Measurements from ENCODE around the gene HAS3.

- TF ChIP-seq POLR2AphosphoS5 (IDR thresholded peaks at IDR 0.05): no peak
- TF ChIP-seq, protein P1, sequence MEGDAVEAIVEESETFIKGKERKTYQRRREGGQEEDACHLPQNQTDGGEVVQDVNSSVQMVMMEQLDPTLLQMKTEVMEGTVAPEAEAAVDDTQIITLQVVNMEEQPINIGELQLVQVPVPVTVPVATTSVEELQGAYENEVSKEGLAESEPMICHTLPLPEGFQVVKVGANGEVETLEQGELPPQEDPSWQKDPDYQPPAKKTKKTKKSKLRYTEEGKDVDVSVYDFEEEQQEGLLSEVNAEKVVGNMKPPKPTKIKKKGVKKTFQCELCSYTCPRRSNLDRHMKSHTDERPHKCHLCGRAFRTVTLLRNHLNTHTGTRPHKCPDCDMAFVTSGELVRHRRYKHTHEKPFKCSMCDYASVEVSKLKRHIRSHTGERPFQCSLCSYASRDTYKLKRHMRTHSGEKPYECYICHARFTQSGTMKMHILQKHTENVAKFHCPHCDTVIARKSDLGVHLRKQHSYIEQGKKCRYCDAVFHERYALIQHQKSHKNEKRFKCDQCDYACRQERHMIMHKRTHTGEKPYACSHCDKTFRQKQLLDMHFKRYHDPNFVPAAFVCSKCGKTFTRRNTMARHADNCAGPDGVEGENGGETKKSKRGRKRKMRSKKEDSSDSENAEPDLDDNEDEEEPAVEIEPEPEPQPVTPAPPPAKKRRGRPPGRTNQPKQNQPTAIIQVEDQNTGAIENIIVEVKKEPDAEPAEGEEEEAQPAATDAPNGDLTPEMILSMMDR (IDR thresholded peaks at IDR 0.05): no peak
Measured at GRCh38 chr16:69141936-69142335, 36.5 kb downstream of the HAS3 start.
